ENCODE data around the gene DNAJB6.

DNA sequence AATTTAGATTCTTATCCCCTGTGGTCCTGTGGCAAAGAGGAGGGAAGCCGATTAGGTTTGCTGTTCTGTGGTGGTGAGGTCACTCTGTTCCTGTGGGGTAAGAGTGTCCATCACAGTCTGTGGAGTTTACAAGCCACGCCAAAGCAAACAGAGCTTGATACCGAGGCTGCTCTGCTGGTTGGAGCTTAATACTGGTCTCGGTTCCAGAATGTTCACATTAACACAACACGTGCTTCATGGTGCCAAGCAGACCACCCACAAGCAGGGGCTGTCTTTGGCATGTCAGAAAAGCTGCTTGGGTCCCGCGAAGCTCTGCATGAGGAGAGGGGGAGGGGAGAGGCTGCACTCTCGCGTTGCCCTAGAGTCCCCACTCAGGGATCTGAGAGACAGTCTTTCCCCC, 47.5 kb downstream of the DNAJB6 start:
- TF ChIP-seq POLR2A (IDR thresholded peaks at IDR 0.05) = no peak
- TF ChIP-seq, protein P1, sequence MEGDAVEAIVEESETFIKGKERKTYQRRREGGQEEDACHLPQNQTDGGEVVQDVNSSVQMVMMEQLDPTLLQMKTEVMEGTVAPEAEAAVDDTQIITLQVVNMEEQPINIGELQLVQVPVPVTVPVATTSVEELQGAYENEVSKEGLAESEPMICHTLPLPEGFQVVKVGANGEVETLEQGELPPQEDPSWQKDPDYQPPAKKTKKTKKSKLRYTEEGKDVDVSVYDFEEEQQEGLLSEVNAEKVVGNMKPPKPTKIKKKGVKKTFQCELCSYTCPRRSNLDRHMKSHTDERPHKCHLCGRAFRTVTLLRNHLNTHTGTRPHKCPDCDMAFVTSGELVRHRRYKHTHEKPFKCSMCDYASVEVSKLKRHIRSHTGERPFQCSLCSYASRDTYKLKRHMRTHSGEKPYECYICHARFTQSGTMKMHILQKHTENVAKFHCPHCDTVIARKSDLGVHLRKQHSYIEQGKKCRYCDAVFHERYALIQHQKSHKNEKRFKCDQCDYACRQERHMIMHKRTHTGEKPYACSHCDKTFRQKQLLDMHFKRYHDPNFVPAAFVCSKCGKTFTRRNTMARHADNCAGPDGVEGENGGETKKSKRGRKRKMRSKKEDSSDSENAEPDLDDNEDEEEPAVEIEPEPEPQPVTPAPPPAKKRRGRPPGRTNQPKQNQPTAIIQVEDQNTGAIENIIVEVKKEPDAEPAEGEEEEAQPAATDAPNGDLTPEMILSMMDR (IDR thresholded peaks at IDR 0.05) = no peak
